WTC11 (cell line): Measurements from ENCODE around the gene LRRFIP1. TPM values are rescaled to one million over a fixed set of nuclear protein-coding genes. Genes with fewer than 3 reads are reported as not detected.

Source experiments
- ATAC-seq: fragments of 200-7000 bp; cut with Tn5 transposase; 2 replicates; pipeline ENCODE4 v1.10.0; 2021; ENCODE audit warnings: mild to moderate bottlenecking, moderate library complexity
- CTCF ChIA-PET: fragments of 300-600 bp; sonication (Branson Sonifier 250); formaldehyde crosslinking; loops from one replicate; lab custom pipeline; 2021; ENCODE audit warnings: antibody characterized with exemption; lab: Charles Lee
- POLR2A ChIA-PET: fragments of 350-600 bp; sonication (Branson Sonifier 250); formaldehyde crosslinking; loops from one replicate; lab custom pipeline; 2021; ENCODE audit warnings: antibody characterized with exemption; lab: Charles Lee
- DNase-seq: peaks from one replicate; pipeline ENCODE4 v3.0.0; 2021; ENCODE audit warnings: low spot score
- H3K27ac Mint-ChIP-seq: 2 replicates; pipeline ENCODE4 v1.8.0; 2021; ENCODE audit warnings: mixed read lengths
- H3K27me3 Mint-ChIP-seq: 2 replicates; pipeline ENCODE4 v1.8.0; 2021; ENCODE audit warnings: low read depth, mild to moderate bottlenecking, moderate library complexity, mixed read lengths
- H3K36me3 Mint-ChIP-seq: 2 replicates; pipeline ENCODE4 v1.8.0; 2021; ENCODE audit warnings: mixed read lengths
- H3K4me1 Mint-ChIP-seq: 2 replicates; pipeline ENCODE4 v1.8.0; 2022; ENCODE audit warnings: mixed read lengths
- H3K4me3 Mint-ChIP-seq: 2 replicates; pipeline ENCODE4 v1.8.0; 2021; ENCODE audit warnings: mild to moderate bottlenecking, moderate library complexity, mixed read lengths
- H3K9me3 Mint-ChIP-seq: 2 replicates; pipeline ENCODE4 v1.8.0; 2021; ENCODE audit warnings: mixed read lengths
- FOXP1 ChIP-seq: sonication (generic); formaldehyde crosslinking; IDR thresholded peaks from 2 replicates; pipeline ENCODE4 v1.8.0; 2022; ENCODE audit warnings: missing genetic modification reagents, mild to moderate bottlenecking, moderate library complexity, borderline replicate concordance
- GABPB1 ChIP-seq: sonication (generic); formaldehyde crosslinking; IDR thresholded peaks from 2 replicates; pipeline ENCODE4 v1.8.1; 2023; ENCODE audit warnings: mild to moderate bottlenecking, missing genetic modification reagents
- STAT6 ChIP-seq: sonication (generic); formaldehyde crosslinking; conservative IDR thresholded peaks from 2 replicates; pipeline ENCODE4 v1.8.1; 2023; ENCODE audit warnings: mild to moderate bottlenecking, low read depth, missing genetic modification reagents, moderate library complexity
- ZNF425 ChIP-seq: fragments of 250-450 bp; sonication (Bioruptor Pico); conservative IDR thresholded peaks from 2 replicates; pipeline ENCODE4 v1.9.0; 2021; ENCODE audit warnings: mild to moderate bottlenecking
- ZNF532 ChIP-seq: fragments of 250-450 bp; sonication (Bioruptor Pico); IDR thresholded peaks from 2 replicates; pipeline ENCODE4 v1.9.0; 2021; ENCODE audit warnings: mild to moderate bottlenecking, borderline replicate concordance
- total RNA-seq: library from RNA; stranded (reverse); gene quantifications from 3 replicates; pipeline ENCODE4 v1.2.3, GENCODE V29; 2021

The LRRFIP1 gene
- total RNA-seq, 1 experiment from 2014 or later, result 88.4 TPM

- no peaks in the 10 kb centered on the region; the same call in none of the 2 replicates for H3K27me3 Mint-ChIP-seq
- no peak for ATAC-seq
- POLR2A ChIA-PET, result no interaction called here
- H3K9me3 Mint-ChIP-seq, result no peaks in the 10 kb centered on the region
- no peak overlapping the region for H3K4me3 Mint-ChIP-seq
- DNase-seq, result no peak
- peaks cover 82% of the 10 kb centered on the region for H3K4me1 Mint-ChIP-seq
- TF ChIP-seq STAT6 (CRISPR knock-in tag), result no peak
- TF ChIP-seq FOXP1, result peak; percentile 49; the same call in 1 of the 2 replicates
- H3K27ac Mint-ChIP-seq, result peak overlapping the region; percentile 79; the same call in 1 of the 2 replicates
- no peaks in the 10 kb centered on the region for H3K36me3 Mint-ChIP-seq
- CTCF ChIA-PET, result interaction anchor here (1.6 to 4.0 kb wide), 2 partner anchors 17 to 27 kb away, joined by 3 to 34 read pairs; no protein-coding TSS in a partner anchor
These were observed 28.7 kb upstream of the LRRFIP1 start for GRCh38 chr2:237598468-237599208.

GRCh38 chr2:237599465-237600110, 27.8 kb upstream of the LRRFIP1 start:
- CTCF ChIA-PET, result interaction anchor here (1.6 to 4.0 kb wide), 3 partner anchors 7 to 28 kb away, joined by 3 to 37 read pairs (median 34); partner anchors contain the start of gene RAB17
- ATAC-seq, result no peak
- POLR2A ChIA-PET, result interaction anchor here (1.5 kb wide), 1 partner anchor 9 kb away, joined by 3 read pairs; the partner anchor contains the start of gene RAB17
- no peak for DNase-seq
- Mint-ChIP-seq H3K4me3 (no peak overlapping the region), H3K36me3 (no peaks in the 10 kb centered on the region), H3K9me3 (no peaks in the 10 kb centered on the region), H3K27ac (no peak overlapping the region), H3K4me1 (peaks cover 77% of the 10 kb centered on the region), H3K27me3 (no peaks in the 10 kb centered on the region; the same call in none of the 2 replicates)
- no peak for TF ChIP-seq ZNF532 (CRISPR knock-in tag)

- ATAC-seq (no peak), DNase-seq (no peak)
- peaks cover 3% of the 10 kb centered on the region for H3K9me3 Mint-ChIP-seq
- peaks cover 4% of the 10 kb centered on the region for H3K36me3 Mint-ChIP-seq
- TF ChIP-seq GABPB1 (CRISPR knock-in tag) (0 out of 2 replicates have a peak, but pooled peaks have one; percentile 13), ZNF425 (CRISPR knock-in tag) (no peak), STAT6 (CRISPR knock-in tag) (no peak)
- CTCF ChIA-PET, result interaction anchor here (1.6 to 4.0 kb wide), 5 partner anchors 8 to 88 kb away, joined by 3 to 37 read pairs (median 21); partner anchors contain the start of gene RAB17
- peaks cover 69% of the 10 kb centered on the region for H3K4me1 Mint-ChIP-seq
- no peak overlapping the region for H3K27ac Mint-ChIP-seq
- H3K4me3 Mint-ChIP-seq, result no peak overlapping the region
- H3K27me3 Mint-ChIP-seq, result peaks cover 1% of the 10 kb centered on the region
- POLR2A ChIA-PET, result interaction anchor here (1.5 kb wide), 1 partner anchor 10 kb away, joined by 3 read pairs; the partner anchor contains the start of gene RAB17
These were observed 27.1 kb upstream of the LRRFIP1 start for GRCh38 chr2:237600205-237600846.
